Central memory CD8-positive, alpha-beta T cell (primary cell): Measurements from ENCODE around the gene DNAH9.

Experiments used
- ATAC-seq: fragments of 150-1000 bp; cut with Tn5 transposase; replicated peaks from 2 replicates; pipeline ENCODE4 v1.10.0; 2022; ENCODE audit warnings: mild to moderate bottlenecking, moderate FRiP score, moderate number of reproducible peaks; ENCODE audit not compliant: poor library complexity, severe bottlenecking; ENCODE audit errors: extremely low read depth
- DNase-seq, 2 donors: peaks; one replicate each; pipeline ENCODE4 v3.0.0; 2021; ENCODE audit warnings: low spot score in 2 of 2
- H3K27ac Mint-ChIP-seq: one replicate; pipeline ENCODE4 v1.8.0; 2022; ENCODE audit warnings: low read depth, mild to moderate bottlenecking, moderate library complexity, mixed read lengths
- H3K27me3 Mint-ChIP-seq: one replicate; pipeline ENCODE4 v1.8.0; 2022; ENCODE audit warnings: mixed read lengths
- H3K36me3 Mint-ChIP-seq: one replicate; pipeline ENCODE4 v1.8.0; 2022; ENCODE audit warnings: mild to moderate bottlenecking, moderate library complexity, mixed read lengths; ENCODE audit not compliant: insufficient read depth
- H3K4me1 Mint-ChIP-seq: one replicate; pipeline ENCODE4 v1.8.0; 2022; ENCODE audit warnings: mixed read lengths
- H3K4me3 Mint-ChIP-seq: one replicate; pipeline ENCODE4 v1.8.0; 2022; ENCODE audit warnings: mild to moderate bottlenecking, moderate library complexity, mixed read lengths
- H3K9me3 Mint-ChIP-seq: one replicate; pipeline ENCODE4 v1.8.0; 2022; ENCODE audit warnings: mixed read lengths

The DNAH9 gene

GRCh38 chr17:11997147-11997971 is 399.1 kb downstream of the DNAH9 start, which contains the start of gene ZNF18:
TSS of gene ZNF18 (minus strand) at chr17:11997475. CDS start at chr17:11992829, 4,646 bp downstream.
- DNase-seq (peak; percentile 90), ATAC-seq (peak; percentile 96)
- H3K4me1 Mint-ChIP-seq: peaks cover 9% of the 10 kb centered on the region
- peak within 1 kb of the TSS; percentile 93 for H3K27ac Mint-ChIP-seq
- peaks cover 4% of the 10 kb centered on the region for H3K9me3 Mint-ChIP-seq
- peak within 1 kb of the TSS; percentile 86 for H3K4me3 Mint-ChIP-seq
- no peaks in the 10 kb centered on the region for H3K27me3 Mint-ChIP-seq
- peaks cover 4% of the 10 kb centered on the region for H3K36me3 Mint-ChIP-seq

- no peaks in the 10 kb centered on the region for H3K27me3 Mint-ChIP-seq
These were observed 399.6 kb downstream of the DNAH9 start for GRCh38 chr17:11997972-11998233.

GRCh38 chr17:11999696-12000095 is 401.4 kb downstream of the DNAH9 start:
- Mint-ChIP-seq H3K4me3 (no peak overlapping the region), H3K27me3 (no peaks in the 10 kb centered on the region), H3K36me3 (peaks cover 3% of the 10 kb centered on the region), H3K4me1 (peaks cover 9% of the 10 kb centered on the region), H3K27ac (no peak overlapping the region), H3K9me3 (peaks cover 4% of the 10 kb centered on the region)
- ATAC-seq: no peak
- DNase-seq: no peak

More at GRCh38 chr17:11997972-11998233, 399.6 kb downstream of the DNAH9 start:
- ATAC-seq (no peak), DNase-seq (no peak)
- peaks cover 4% of the 10 kb centered on the region for H3K9me3 Mint-ChIP-seq
- H3K4me1 Mint-ChIP-seq: peaks cover 9% of the 10 kb centered on the region
- H3K4me3 Mint-ChIP-seq: peak overlapping the region; percentile 86
- H3K36me3 Mint-ChIP-seq: peaks cover 4% of the 10 kb centered on the region
- H3K27ac Mint-ChIP-seq: peak overlapping the region; percentile 93

- peaks cover 13% of the 10 kb centered on the region for H3K27me3 Mint-ChIP-seq
- H3K9me3 Mint-ChIP-seq: no peaks in the 10 kb centered on the region
- no peak overlapping the region for H3K4me3 Mint-ChIP-seq
- no peaks in the 10 kb centered on the region for H3K4me1 Mint-ChIP-seq
- ATAC-seq (no peak), DNase-seq (no peak)
- peaks cover 2% of the 10 kb centered on the region for H3K36me3 Mint-ChIP-seq
- no peak overlapping the region for H3K27ac Mint-ChIP-seq
These were observed 409.2 kb downstream of the DNAH9 start for GRCh38 chr17:12007466-12007865.
